Measurements from ENCODE around the gene LHX2.

DNA sequence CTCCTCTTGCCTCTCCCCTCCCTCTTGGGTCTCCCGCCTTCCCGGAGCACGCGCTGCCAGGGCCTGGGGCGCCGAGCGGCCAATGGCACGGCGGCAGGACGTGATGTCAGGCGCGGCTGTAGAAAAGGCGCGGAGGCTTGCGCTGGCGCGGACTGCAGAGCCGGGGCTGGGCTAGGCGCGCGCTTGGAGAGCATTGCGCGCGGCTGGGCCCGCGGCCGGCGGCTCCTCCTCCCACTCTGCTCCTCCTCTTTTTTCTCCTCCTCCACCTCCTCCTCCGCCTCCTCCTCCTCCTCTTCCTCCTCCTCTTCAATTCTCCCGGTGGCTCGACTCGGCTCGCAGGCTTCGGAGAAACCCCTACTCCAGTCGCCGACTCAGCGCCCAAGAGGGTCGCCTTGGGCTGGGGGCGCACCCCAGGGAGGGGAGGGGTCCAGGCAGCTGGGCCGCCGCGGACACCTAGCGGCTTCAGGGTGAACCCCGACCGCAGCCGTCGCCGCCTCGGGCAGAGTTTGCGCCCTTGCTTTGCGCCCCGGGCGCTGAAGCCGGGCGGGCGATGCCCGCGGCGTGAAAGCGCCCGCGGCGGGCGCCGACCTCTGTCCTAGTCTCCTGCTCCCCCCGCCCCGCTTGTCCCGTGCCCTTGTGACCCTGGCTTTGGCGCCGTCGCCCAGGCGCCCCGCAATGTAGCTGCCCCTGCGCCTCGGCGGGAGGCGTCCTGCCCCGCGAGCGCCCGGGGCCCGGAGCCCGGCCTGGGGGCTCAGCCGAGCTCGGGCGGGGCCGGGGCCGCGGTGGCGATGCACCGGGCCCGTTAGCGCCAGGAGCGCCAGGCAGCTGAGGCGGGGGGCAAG lies at the start of gene LHX2:
- TF ChIP-seq, protein P1, sequence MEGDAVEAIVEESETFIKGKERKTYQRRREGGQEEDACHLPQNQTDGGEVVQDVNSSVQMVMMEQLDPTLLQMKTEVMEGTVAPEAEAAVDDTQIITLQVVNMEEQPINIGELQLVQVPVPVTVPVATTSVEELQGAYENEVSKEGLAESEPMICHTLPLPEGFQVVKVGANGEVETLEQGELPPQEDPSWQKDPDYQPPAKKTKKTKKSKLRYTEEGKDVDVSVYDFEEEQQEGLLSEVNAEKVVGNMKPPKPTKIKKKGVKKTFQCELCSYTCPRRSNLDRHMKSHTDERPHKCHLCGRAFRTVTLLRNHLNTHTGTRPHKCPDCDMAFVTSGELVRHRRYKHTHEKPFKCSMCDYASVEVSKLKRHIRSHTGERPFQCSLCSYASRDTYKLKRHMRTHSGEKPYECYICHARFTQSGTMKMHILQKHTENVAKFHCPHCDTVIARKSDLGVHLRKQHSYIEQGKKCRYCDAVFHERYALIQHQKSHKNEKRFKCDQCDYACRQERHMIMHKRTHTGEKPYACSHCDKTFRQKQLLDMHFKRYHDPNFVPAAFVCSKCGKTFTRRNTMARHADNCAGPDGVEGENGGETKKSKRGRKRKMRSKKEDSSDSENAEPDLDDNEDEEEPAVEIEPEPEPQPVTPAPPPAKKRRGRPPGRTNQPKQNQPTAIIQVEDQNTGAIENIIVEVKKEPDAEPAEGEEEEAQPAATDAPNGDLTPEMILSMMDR (IDR thresholded peaks at IDR 0.05) = no peak
- no peak for TF ChIP-seq POLR2A (IDR thresholded peaks at IDR 0.05)

All from esophagus squamous epithelium (tissue), 4 donors.